Activated CD4-positive, alpha-beta T cell treated with anti-CD3 and anti-CD28 coated beads for 36 hours (primary cell): Measurements from ENCODE around the gene SFRP5. TPM values are rescaled to one million over a fixed set of nuclear protein-coding genes. Genes with fewer than 3 reads are reported as not detected.
A peak's percentile ranks its signal among the peaks of the same experiment; 100 is the strongest.

ENCODE experiments used
- ATAC-seq: fragments of 200-7000 bp; cut with Tn5 transposase; one replicate; pipeline ENCODE4 v1.10.0; 2021; ENCODE audit warnings: mild to moderate bottlenecking, moderate library complexity
- CTCF ChIA-PET: fragments of 350-600 bp; sonication (Branson Sonifier 250); formaldehyde crosslinking; loops from one replicate; lab custom pipeline; 2021; ENCODE audit warnings: antibody characterized with exemption; lab: Charles Lee
- POLR2A ChIA-PET: fragments of 350-600 bp; sonication (Branson Sonifier 250); formaldehyde crosslinking; loops from one replicate; lab custom pipeline; 2021; ENCODE audit warnings: antibody characterized with exemption, inconsistent platforms; lab: Charles Lee
- DNase-seq: peaks from one replicate; pipeline ENCODE4 v3.0.0-alpha.2; 2020
- H3K27ac Mint-ChIP-seq: one replicate; pipeline ENCODE4 v1.8.0; 2021; ENCODE audit warnings: mixed read lengths
- H3K27me3 Mint-ChIP-seq: one replicate; pipeline ENCODE4 v1.8.0; 2021; ENCODE audit warnings: mixed read lengths
- H3K36me3 Mint-ChIP-seq: one replicate; pipeline ENCODE4 v1.8.0; 2021; ENCODE audit warnings: low read depth, mixed read lengths
- H3K4me1 Mint-ChIP-seq: one replicate; pipeline ENCODE4 v1.8.0; 2021; ENCODE audit warnings: mixed read lengths
- H3K4me3 Mint-ChIP-seq: one replicate; pipeline ENCODE4 v1.8.0; 2021; ENCODE audit warnings: mild to moderate bottlenecking, moderate library complexity, mixed read lengths
- H3K9me3 Mint-ChIP-seq: one replicate; pipeline ENCODE4 v1.8.0; 2021; ENCODE audit warnings: low read depth, mixed read lengths
- intact Hi-C, 2 experiments: fragments of 100-400 bp; cut with DNase I in 1 of 2; cut with micrococcal nuclease in 1 of 2; formaldehyde crosslinking; loops; one replicate each; pipeline versions ENCODE4 v1.14.2 to v1.15.1; 2022 to 2024; cut with DNase I, micrococcal nuclease
- total RNA-seq, 2 experiments: library from RNA; stranded (reverse); gene quantifications; one replicate each; pipeline ENCODE4 v1.2.3, GENCODE V29; 2021

Gene SFRP5, protein sequence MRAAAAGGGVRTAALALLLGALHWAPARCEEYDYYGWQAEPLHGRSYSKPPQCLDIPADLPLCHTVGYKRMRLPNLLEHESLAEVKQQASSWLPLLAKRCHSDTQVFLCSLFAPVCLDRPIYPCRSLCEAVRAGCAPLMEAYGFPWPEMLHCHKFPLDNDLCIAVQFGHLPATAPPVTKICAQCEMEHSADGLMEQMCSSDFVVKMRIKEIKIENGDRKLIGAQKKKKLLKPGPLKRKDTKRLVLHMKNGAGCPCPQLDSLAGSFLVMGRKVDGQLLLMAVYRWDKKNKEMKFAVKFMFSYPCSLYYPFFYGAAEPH
- total RNA-seq = not detected

- CTCF ChIA-PET = interaction anchor here (0.9 to 1.5 kb wide), 4 partner anchors 9 to 97 kb away, joined by 3 to 7 read pairs (median 4); no protein-coding TSS in a partner anchor
- no peaks in the 10 kb centered on the region for H3K9me3 Mint-ChIP-seq
- no peak for DNase-seq
- POLR2A ChIA-PET = no interaction called here
- peaks cover 29% of the 10 kb centered on the region for H3K27me3 Mint-ChIP-seq
- peaks cover 9% of the 10 kb centered on the region for H3K4me1 Mint-ChIP-seq
- no peaks in the 10 kb centered on the region for H3K36me3 Mint-ChIP-seq
- intact Hi-C loops = no loop called here
- ATAC-seq = no peak
- H3K27ac Mint-ChIP-seq = no peak within 1 kb of the TSS
- peak within 1 kb of the TSS; percentile 30 for H3K4me3 Mint-ChIP-seq
Measured at GRCh38 chr10:97771913-97772823, at the start of gene SFRP5. Gene SFRP5 (minus strand): TSS chr10:97771999. CDS start chr10:97771833, 166 bp downstream.

- DNase-seq (no peak), ATAC-seq (no peak)
- ChIA-PET POLR2A (no interaction called here), CTCF (interaction anchor here (1.0 kb wide), 1 partner anchor 49 kb away, joined by 3 read pairs; no protein-coding TSS in a partner anchor)
- no peaks in the 10 kb centered on the region for H3K27me3 Mint-ChIP-seq
- no peak overlapping the region for H3K4me3 Mint-ChIP-seq
- intact Hi-C loops = no loop called here
- no peak overlapping the region for H3K27ac Mint-ChIP-seq
- H3K4me1 Mint-ChIP-seq = no peaks in the 10 kb centered on the region
- no peaks in the 10 kb centered on the region for H3K9me3 Mint-ChIP-seq
- no peaks in the 10 kb centered on the region for H3K36me3 Mint-ChIP-seq
Measured at GRCh38 chr10:97820096-97820704, 48.4 kb upstream of the SFRP5 start.

- DNase-seq (no peak), ATAC-seq (no peak)
- H3K4me1 Mint-ChIP-seq = no peaks in the 10 kb centered on the region
- no peaks in the 10 kb centered on the region for H3K36me3 Mint-ChIP-seq
- H3K9me3 Mint-ChIP-seq = no peaks in the 10 kb centered on the region
- CTCF ChIA-PET = no interaction called here
- H3K4me3 Mint-ChIP-seq = no peak overlapping the region
- POLR2A ChIA-PET = no interaction called here
- intact Hi-C loops = no loop called here
- no peaks in the 10 kb centered on the region for H3K27me3 Mint-ChIP-seq
- no peak overlapping the region for H3K27ac Mint-ChIP-seq
Measured at GRCh38 chr10:97818572-97818971, 46.8 kb upstream of the SFRP5 start.

DNA sequence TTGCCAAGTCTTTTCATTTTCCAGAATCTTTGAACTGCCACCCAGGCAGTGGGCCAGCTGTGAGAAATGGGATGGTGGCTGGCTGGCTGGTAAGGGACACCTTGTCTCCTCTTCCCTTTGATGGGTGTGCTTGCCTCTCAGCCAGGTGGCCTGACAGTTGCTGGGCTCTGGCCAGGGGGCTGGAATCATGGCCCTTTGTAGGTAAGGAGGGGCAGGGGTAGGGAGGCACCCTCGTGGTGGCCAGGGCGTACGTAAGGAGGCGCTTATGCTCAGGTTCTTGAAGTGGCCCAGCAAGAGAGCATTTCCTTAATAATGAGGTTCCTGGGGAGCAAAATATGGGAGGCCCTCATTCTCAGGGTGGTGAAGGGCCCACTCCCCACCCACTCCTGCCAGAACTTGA lies 44.8 kb upstream of the SFRP5 start:
- H3K27ac Mint-ChIP-seq = no peak overlapping the region
- ATAC-seq = no peak

GRCh38 chr10:97814996-97815395 lies 43.2 kb upstream of the SFRP5 start:
- POLR2A ChIA-PET = no interaction called here
- DNase-seq (no peak), ATAC-seq (no peak)
- no peaks in the 10 kb centered on the region for H3K36me3 Mint-ChIP-seq
- no peaks in the 10 kb centered on the region for H3K9me3 Mint-ChIP-seq
- CTCF ChIA-PET = no interaction called here
- H3K4me3 Mint-ChIP-seq = no peak overlapping the region
- no peak overlapping the region for H3K27ac Mint-ChIP-seq
- H3K27me3 Mint-ChIP-seq = no peaks in the 10 kb centered on the region
- intact Hi-C loops = no loop called here
- no peaks in the 10 kb centered on the region for H3K4me1 Mint-ChIP-seq

More for the DNA sequence above, 44.8 kb upstream of the SFRP5 start:
- intact Hi-C loops = no loop called here
- H3K27me3 Mint-ChIP-seq = no peaks in the 10 kb centered on the region
- H3K36me3 Mint-ChIP-seq = no peaks in the 10 kb centered on the region
- no peaks in the 10 kb centered on the region for H3K9me3 Mint-ChIP-seq
- no peak for DNase-seq
- CTCF ChIA-PET = interaction anchor here (1.3 kb wide), 1 partner anchor 38 kb away, joined by 5 read pairs; no protein-coding TSS in a partner anchor
- no peaks in the 10 kb centered on the region for H3K4me1 Mint-ChIP-seq
- POLR2A ChIA-PET = no interaction called here
- H3K4me3 Mint-ChIP-seq = no peak overlapping the region

GRCh38 chr10:97813311-97813710 lies 41.5 kb upstream of the SFRP5 start:
- no peak for DNase-seq
- no peak for ATAC-seq
- Mint-ChIP-seq H3K27me3 (no peaks in the 10 kb centered on the region), H3K27ac (no peak overlapping the region), H3K9me3 (no peaks in the 10 kb centered on the region), H3K4me3 (no peak overlapping the region), H3K36me3 (no peaks in the 10 kb centered on the region), H3K4me1 (no peaks in the 10 kb centered on the region)
- intact Hi-C loops = no loop called here
- ChIA-PET POLR2A (no interaction called here), CTCF (interaction anchor here (0.6 to 0.8 kb wide), 2 partner anchors 17 to 37 kb away, joined by 3 read pairs; no protein-coding TSS in a partner anchor)

- H3K4me3 Mint-ChIP-seq = no peak overlapping the region
- ChIA-PET CTCF (interaction anchor here (0.8 kb wide), 1 partner anchor 17 kb away, joined by 3 read pairs; no protein-coding TSS in a partner anchor), POLR2A (interaction anchor here (0.5 kb wide), 1 partner anchor 579 kb away, joined by 4 read pairs; no protein-coding TSS in a partner anchor)
- no peaks in the 10 kb centered on the region for H3K36me3 Mint-ChIP-seq
- H3K9me3 Mint-ChIP-seq = no peaks in the 10 kb centered on the region
- DNase-seq (no peak), ATAC-seq (no peak)
- no peak overlapping the region for H3K27ac Mint-ChIP-seq
- H3K27me3 Mint-ChIP-seq = no peaks in the 10 kb centered on the region
- intact Hi-C loops = no loop called here
- H3K4me1 Mint-ChIP-seq = no peaks in the 10 kb centered on the region
Measured at GRCh38 chr10:97812696-97813095, 40.9 kb upstream of the SFRP5 start.

DNA sequence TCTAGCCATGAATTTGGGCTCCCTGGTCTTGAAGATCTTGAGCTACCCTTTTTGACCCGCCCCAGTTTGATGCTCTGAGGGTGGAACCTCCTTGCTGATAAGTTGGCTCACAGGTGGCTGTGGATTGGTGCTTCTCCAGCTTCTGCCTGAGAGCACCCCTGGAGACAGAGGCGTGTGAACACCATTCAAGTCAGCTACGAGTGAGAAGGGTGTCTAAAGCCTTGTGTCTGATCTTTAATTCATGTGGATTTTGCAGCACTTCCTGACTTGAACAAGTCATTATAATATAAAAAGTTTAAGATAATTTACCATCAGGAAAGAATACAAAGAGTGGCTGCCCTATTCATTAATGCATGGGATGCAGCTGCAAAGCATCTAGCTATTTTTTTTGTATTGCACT lies 40.2 kb upstream of the SFRP5 start:
- DNase-seq (no peak), ATAC-seq (no peak)
- H3K9me3 Mint-ChIP-seq = no peaks in the 10 kb centered on the region
- H3K4me3 Mint-ChIP-seq = no peak overlapping the region
- H3K4me1 Mint-ChIP-seq = no peaks in the 10 kb centered on the region
- no peak overlapping the region for H3K27ac Mint-ChIP-seq
- POLR2A ChIA-PET = interaction anchor here (0.5 kb wide), 1 partner anchor 578 kb away, joined by 4 read pairs; no protein-coding TSS in a partner anchor
- CTCF ChIA-PET = interaction anchor here (0.8 to 0.9 kb wide), 2 partner anchors 86 to 111 kb away, joined by 3 read pairs; no protein-coding TSS in a partner anchor
- intact Hi-C loops = no loop called here
- H3K36me3 Mint-ChIP-seq = no peaks in the 10 kb centered on the region
- H3K27me3 Mint-ChIP-seq = no peaks in the 10 kb centered on the region

- intact Hi-C loops = no loop called here
- no peak overlapping the region for H3K27ac Mint-ChIP-seq
- ChIA-PET POLR2A (no interaction called here), CTCF (interaction anchor here (0.8 to 1.1 kb wide), 2 partner anchors 18 to 59 kb away, joined by 3 read pairs; no protein-coding TSS in a partner anchor)
- H3K9me3 Mint-ChIP-seq = no peaks in the 10 kb centered on the region
- ATAC-seq (no peak), DNase-seq (no peak)
- no peak overlapping the region for H3K4me3 Mint-ChIP-seq
- H3K36me3 Mint-ChIP-seq = no peaks in the 10 kb centered on the region
- no peaks in the 10 kb centered on the region for H3K27me3 Mint-ChIP-seq
- H3K4me1 Mint-ChIP-seq = no peaks in the 10 kb centered on the region
Measured at GRCh38 chr10:97810446-97810845, 38.6 kb upstream of the SFRP5 start.

DNA sequence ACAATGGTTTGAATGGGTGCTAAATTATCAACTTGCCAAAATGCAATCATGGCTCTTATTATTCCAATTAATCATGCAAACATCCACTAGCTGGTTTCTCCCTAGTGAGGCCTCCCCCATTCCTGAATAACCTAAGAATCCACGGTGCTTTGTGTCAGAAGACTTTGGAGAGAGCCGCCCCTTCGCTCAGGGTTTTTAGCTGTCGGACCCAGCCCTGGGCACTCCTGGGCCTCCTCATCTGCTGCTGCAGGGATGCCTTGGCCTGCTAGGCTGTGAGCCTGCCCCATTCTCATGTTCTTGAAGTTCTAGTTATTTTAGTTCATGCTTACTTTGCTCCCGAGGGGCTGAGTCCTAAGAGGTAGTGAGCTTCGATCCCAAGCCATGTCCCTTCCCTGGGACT lies 34.1 kb upstream of the SFRP5 start:
- Mint-ChIP-seq H3K4me1 (no peaks in the 10 kb centered on the region), H3K9me3 (no peaks in the 10 kb centered on the region), H3K36me3 (no peaks in the 10 kb centered on the region), H3K27ac (no peak overlapping the region), H3K27me3 (no peaks in the 10 kb centered on the region), H3K4me3 (no peak overlapping the region)
- no peak for DNase-seq
- CTCF ChIA-PET = interaction anchor here (0.7 kb wide), 2 partner anchors 15 to 18 kb away, joined by 3 read pairs; no protein-coding TSS in a partner anchor
- intact Hi-C loops = no loop called here
- no peak for ATAC-seq
- POLR2A ChIA-PET = no interaction called here
